Neural cell (in vitro differentiated cells): ENCODE results near the gene NRP1. TPM values are rescaled to one million over a fixed set of nuclear protein-coding genes. Genes with fewer than 3 reads are reported as not detected.

ENCODE experiments used
- H2AFZ ChIP-seq: fragments of 200-600, 300-800 bp; sonication (generic), shearing (Covaris generic); 2 replicates; pipeline ENCODE4 v1.6.0; 2014; ENCODE audit warnings: low read depth, mild to moderate bottlenecking, antibody characterized with exemption, low read length, moderate library complexity
- H3F3A ChIP-seq: fragments of 200-600 bp; shearing (Covaris generic); 2 replicates; pipeline ENCODE4 v1.6.1; 2016; ENCODE audit warnings: mild to moderate bottlenecking, moderate library complexity, mixed read lengths, antibody characterized with exemption, low read length; ENCODE audit not compliant: insufficient read depth, poor library complexity, severe bottlenecking
- H3K27ac ChIP-seq: fragments of 200-600, 300-800 bp; sonication (generic), shearing (Covaris generic); 2 replicates; pipeline ENCODE4 v1.5.1; 2014; ENCODE audit warnings: mild to moderate bottlenecking, low read length, moderate library complexity
- H3K27me3 ChIP-seq: fragments of 300-800, 200-600 bp; sonication (generic), shearing (Covaris generic); 2 replicates; pipeline ENCODE4 v1.6.0; 2014; ENCODE audit warnings: mild to moderate bottlenecking, low read depth, low read length, moderate library complexity; ENCODE audit not compliant: insufficient read depth
- H3K36me3 ChIP-seq: fragments of 300-800, 200-600 bp; sonication (generic), shearing (Covaris generic); 2 replicates; pipeline ENCODE4 v1.5.1; 2014; ENCODE audit warnings: mild to moderate bottlenecking, antibody characterized with exemption, low read length, moderate library complexity; ENCODE audit not compliant: insufficient read depth
- H3K4me2 ChIP-seq: fragments of 300-800, 200-600 bp; sonication (generic), shearing (Covaris generic); 2 replicates; pipeline ENCODE4 v1.6.0; 2014; ENCODE audit warnings: mild to moderate bottlenecking, low read length
- H3K4me3 ChIP-seq: fragments of 300-800, 200-600 bp; sonication (generic), shearing (Covaris generic); 2 replicates; pipeline ENCODE4 v1.5.1; 2014; ENCODE audit warnings: mild to moderate bottlenecking, low read length, moderate library complexity
- H3K79me2 ChIP-seq: fragments of 200-600 bp; shearing (Covaris generic); replicated peaks from 2 replicates; pipeline ENCODE4 v1.6.0; 2014; ENCODE audit warnings: mild to moderate bottlenecking, low read length, moderate library complexity; ENCODE audit not compliant: insufficient read depth
- H3K9ac ChIP-seq: fragments of 300-800, 200-600 bp; sonication (generic), shearing (Covaris generic); 2 replicates; pipeline ENCODE4 v1.6.1; 2016; ENCODE audit warnings: mild to moderate bottlenecking, low read length, mixed read lengths
- H3K9me2 ChIP-seq: fragments of 200-600 bp; shearing (Covaris generic); 2 replicates; pipeline ENCODE4 v1.6.1; 2016; ENCODE audit warnings: mild to moderate bottlenecking, low read length, mixed read lengths; ENCODE audit not compliant: insufficient read depth
- H3K9me3 ChIP-seq: fragments of 200-600, 300-800 bp; sonication (generic), shearing (Covaris generic); 2 replicates; pipeline ENCODE4 v1.6.1; 2016; ENCODE audit warnings: mild to moderate bottlenecking, mixed run types, low read length, moderate library complexity, mixed read lengths
- H4K20me1 ChIP-seq: fragments of 200-600 bp; shearing (Covaris generic); 2 replicates; pipeline ENCODE4 v1.6.1; 2016; ENCODE audit warnings: mild to moderate bottlenecking, mixed run types; ENCODE audit not compliant: insufficient read depth
- EP300 ChIP-seq: fragments of 450-650 bp; conservative IDR thresholded peaks from 2 replicates; pipeline ENCODE4 v1.6.1; 2014; ENCODE audit warnings: antibody characterized with exemption, mild to moderate bottlenecking, moderate library complexity; ENCODE audit not compliant: poor library complexity, severe bottlenecking
- EZH2 ChIP-seq: fragments of 200-600, 300-800 bp; shearing (Covaris generic), sonication (generic); IDR thresholded peaks from 2 replicates; pipeline ENCODE4 v1.6.1; 2014; ENCODE audit warnings: antibody characterized with exemption, low read length, borderline replicate concordance, mild to moderate bottlenecking; ENCODE audit not compliant: insufficient read depth, poor library complexity, severe bottlenecking
- MXI1 ChIP-seq: fragments of 450-650 bp; conservative IDR thresholded peaks from 2 replicates; pipeline ENCODE4 v1.6.1; 2014; ENCODE audit warnings: antibody characterized with exemption, mild to moderate bottlenecking; ENCODE audit not compliant: poor library complexity, severe bottlenecking
- POLR2AphosphoS5 ChIP-seq: IDR thresholded peaks from 2 replicates; pipeline ENCODE4 v1.6.1; 2012
- RAD21 ChIP-seq: fragments of 450-650 bp; conservative IDR thresholded peaks from 2 replicates; pipeline ENCODE4 v1.6.1; 2014; ENCODE audit warnings: antibody characterized with exemption, mild to moderate bottlenecking, moderate library complexity
- REST ChIP-seq: IDR thresholded peaks from 2 replicates; pipeline ENCODE4 v1.6.1; 2012; ENCODE audit warnings: borderline replicate concordance
- SMC3 ChIP-seq: fragments of 450-650 bp; conservative IDR thresholded peaks from 2 replicates; pipeline ENCODE4 v1.6.1; 2014; ENCODE audit warnings: antibody characterized with exemption, mild to moderate bottlenecking, moderate library complexity; ENCODE audit not compliant: poor library complexity
- TAF1 ChIP-seq: IDR thresholded peaks from 2 replicates; pipeline ENCODE4 v1.6.1; 2012; ENCODE audit warnings: low read depth
- polyA plus RNA-seq: library from polyadenylated mRNA; depleted of rRNA; stranded (reverse); fragments of >200 nt; gene quantifications from 2 replicates; pipeline ENCODE4 v1.2.3, GENCODE V29; 2014
- TF ChIP-seq, protein P1 (sequence below): fragments of 450-650 bp; IDR thresholded peaks from 2 replicates; pipeline ENCODE4 v1.5.1; 2014; ENCODE audit warnings: antibody characterized with exemption, mild to moderate bottlenecking, moderate library complexity; ENCODE audit not compliant: poor library complexity, severe bottlenecking

The NRP1 gene
- polyA plus RNA-seq, 1 donor from 2014 or later, result 23.2 TPM

GRCh38 chr10:33199731-33200232, 134.7 kb downstream of the NRP1 start:
- no peak for TF ChIP-seq POLR2AphosphoS5
- no peak for TF ChIP-seq RAD21
- no peak for TF ChIP-seq TAF1
- TF ChIP-seq REST, result no peak
- TF ChIP-seq EZH2, result no peak
- TF ChIP-seq, protein P1, sequence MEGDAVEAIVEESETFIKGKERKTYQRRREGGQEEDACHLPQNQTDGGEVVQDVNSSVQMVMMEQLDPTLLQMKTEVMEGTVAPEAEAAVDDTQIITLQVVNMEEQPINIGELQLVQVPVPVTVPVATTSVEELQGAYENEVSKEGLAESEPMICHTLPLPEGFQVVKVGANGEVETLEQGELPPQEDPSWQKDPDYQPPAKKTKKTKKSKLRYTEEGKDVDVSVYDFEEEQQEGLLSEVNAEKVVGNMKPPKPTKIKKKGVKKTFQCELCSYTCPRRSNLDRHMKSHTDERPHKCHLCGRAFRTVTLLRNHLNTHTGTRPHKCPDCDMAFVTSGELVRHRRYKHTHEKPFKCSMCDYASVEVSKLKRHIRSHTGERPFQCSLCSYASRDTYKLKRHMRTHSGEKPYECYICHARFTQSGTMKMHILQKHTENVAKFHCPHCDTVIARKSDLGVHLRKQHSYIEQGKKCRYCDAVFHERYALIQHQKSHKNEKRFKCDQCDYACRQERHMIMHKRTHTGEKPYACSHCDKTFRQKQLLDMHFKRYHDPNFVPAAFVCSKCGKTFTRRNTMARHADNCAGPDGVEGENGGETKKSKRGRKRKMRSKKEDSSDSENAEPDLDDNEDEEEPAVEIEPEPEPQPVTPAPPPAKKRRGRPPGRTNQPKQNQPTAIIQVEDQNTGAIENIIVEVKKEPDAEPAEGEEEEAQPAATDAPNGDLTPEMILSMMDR, result no peak
- H3K27ac ChIP-seq, result no peak overlapping the region
- no peaks in the 10 kb centered on the region for H3K9me2 ChIP-seq
- H4K20me1 ChIP-seq, result no peaks in the 10 kb centered on the region
- H3K4me3 ChIP-seq, result no peak overlapping the region
- H3F3A ChIP-seq, result no peaks in the 10 kb centered on the region
- H3K4me2 ChIP-seq, result no peak overlapping the region
- no peaks in the 10 kb centered on the region for H3K79me2 ChIP-seq
- H3K9ac ChIP-seq, result no peak overlapping the region
- H3K36me3 ChIP-seq, result no peaks in the 10 kb centered on the region
- H3K9me3 ChIP-seq, result no peaks in the 10 kb centered on the region
- H2AFZ ChIP-seq, result no peak overlapping the region
- H3K27me3 ChIP-seq, result no peaks in the 10 kb centered on the region

DNA sequence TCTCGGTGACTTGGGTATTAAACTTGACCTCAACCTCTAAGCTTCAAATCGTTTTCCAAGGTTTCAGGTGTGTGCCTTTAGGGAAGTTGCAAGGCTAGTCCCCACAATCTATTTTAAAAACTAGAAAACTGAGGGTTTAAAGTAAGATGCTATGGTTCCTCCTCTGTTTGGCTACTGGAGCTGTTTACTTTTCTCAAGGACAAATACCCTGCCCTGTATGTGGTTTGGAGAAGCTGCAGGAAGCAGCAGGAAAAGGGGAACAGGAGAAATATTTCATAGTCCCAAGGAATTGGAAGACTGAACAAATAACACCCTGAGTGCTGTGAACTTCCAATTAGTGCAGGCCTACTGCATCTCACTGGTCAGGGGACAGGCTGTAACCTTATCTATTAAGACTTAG, 135.9 kb downstream of the NRP1 start:
- no peak overlapping the region for H2AFZ ChIP-seq
- no peak overlapping the region for H3K9ac ChIP-seq
- H4K20me1 ChIP-seq, result no peaks in the 10 kb centered on the region
- no peaks in the 10 kb centered on the region for H3F3A ChIP-seq
- H3K27me3 ChIP-seq, result no peaks in the 10 kb centered on the region
- no peaks in the 10 kb centered on the region for H3K9me2 ChIP-seq
- no peak overlapping the region for H3K4me3 ChIP-seq
- H3K4me2 ChIP-seq, result no peak overlapping the region
- H3K79me2 ChIP-seq, result no peaks in the 10 kb centered on the region
- H3K27ac ChIP-seq, result no peak overlapping the region
- no peaks in the 10 kb centered on the region for H3K9me3 ChIP-seq
- TF ChIP-seq REST, result no peak
- TF ChIP-seq EP300, result no peak
- no peak for TF ChIP-seq TAF1
- no peak for TF ChIP-seq MXI1
- TF ChIP-seq POLR2AphosphoS5, result no peak
- no peak for TF ChIP-seq SMC3
- no peak for TF ChIP-seq EZH2
- TF ChIP-seq, protein P1, result no peak
- TF ChIP-seq RAD21, result no peak
- no peaks in the 10 kb centered on the region for H3K36me3 ChIP-seq
